Heart left ventricle (tissue), 16 donors: ENCODE measurements around the gene PLIN5. TPM values are rescaled to one million over a fixed set of nuclear protein-coding genes. Genes with fewer than 3 reads are reported as not detected.

Experiments used
- ATAC-seq, 4 donors: fragments of 200-7000 bp; cut with Tn5 transposase; one replicate each; pipeline ENCODE4 v1.9.1; 2020 to 2022; ENCODE audit warnings: moderate library complexity in 4 of 4, mild to moderate bottlenecking in 3 of 4, moderate number of reproducible peaks in 1 of 4
- DNase-seq, 5 donors: peaks; one replicate each; pipeline ENCODE4 v3.0.0-alpha.2; 2020
- H3K27ac ChIP-seq, 12 donors: fragments of 200-600 bp; sonication (generic) in 4 of 12; one replicate each; pipeline versions ENCODE4 v1.5.0 to v1.8.0; 2016 to 2022; ENCODE audit warnings: mild to moderate bottlenecking in 2 of 12
- H3K27me3 ChIP-seq, 9 donors: fragments of 200-600 bp; sonication (generic) in 2 of 9; one replicate each; pipeline versions ENCODE4 v1.5.1 to v1.8.0; 2016 to 2022; ENCODE audit warnings: mild to moderate bottlenecking in 3 of 9
- H3K36me3 ChIP-seq, 9 donors: fragments of 200-600 bp; sonication (generic) in 2 of 9; one replicate each; pipeline versions ENCODE4 v1.5.0 to v1.8.0; 2018 to 2022; ENCODE audit warnings: mild to moderate bottlenecking in 2 of 9
- H3K4me1 ChIP-seq, 12 donors: fragments of 200-600 bp; sonication (generic) in 4 of 12; one replicate each; pipeline versions ENCODE4 v1.5.0 to v1.8.0; 2016 to 2022; ENCODE audit warnings: mild to moderate bottlenecking in 3 of 12
- H3K4me3 ChIP-seq, 12 donors: fragments of 200-600 bp; sonication (generic) in 4 of 12; one replicate each; pipeline versions ENCODE4 v1.5.0 to v1.8.0; 2017 to 2022; ENCODE audit warnings: mild to moderate bottlenecking in 9 of 12, moderate library complexity in 4 of 12
- H3K9me3 ChIP-seq, 12 donors: fragments of 200-600 bp; sonication (generic) in 4 of 12; one replicate each; pipeline versions ENCODE4 v1.5.0 to v1.8.0; 2016 to 2022; ENCODE audit warnings: mild to moderate bottlenecking in 1 of 12
- CTCF ChIP-seq, 12 donors: fragments of 200-600 bp; sonication (generic) in 4 of 12; IDR thresholded peaks; one replicate each; pipeline versions ENCODE4 v1.5.0 to v1.8.0; 2018 to 2022; ENCODE audit warnings: antibody characterized with exemption in 12 of 12, mild to moderate bottlenecking in 5 of 12
- POLR2A ChIP-seq, 2 donors: fragments of 450-650 bp; IDR thresholded peaks; one replicate each; pipeline ENCODE4 v1.6.1; 2017; ENCODE audit warnings: antibody characterized with exemption in 2 of 2, mild to moderate bottlenecking in 2 of 2, moderate library complexity in 2 of 2
- WGBS, 4 donors: extraction: QIAGEN DNeasy Blood & Tissue Kit in 2 of 4; methylation state at CpG; one replicate each; pipeline versions ENCODE4 v1.1.5 to v1.1.7; 2013 to 2018; 5-methylcytosine and 5-hydroxymethylcytosine counted together
- intact Hi-C, 10 donors: fragments of 100-400 bp; cut with DNase I; formaldehyde crosslinking; loops; one replicate each; pipeline versions ENCODE4 v1.11.1 to v1.14.2; 2022
- polyA plus RNA-seq, 2 donors: library from polyadenylated mRNA; stranded (reverse); fragments of 200-250 nt; gene quantifications; one replicate each; pipeline ENCODE4 v1.2.3, GENCODE V29; 2013
- total RNA-seq, 9 donors: library from RNA; depleted of rRNA in 2 of 9; stranded (reverse); fragments of >200 nt in 2 of 9; fragmentation: NEBNext Ultra II Directional in 3 of 9; extraction: Animal tissue kit (Norgen Biotek cat#: 25700) in 3 of 9; gene quantifications; one replicate each; pipeline versions ENCODE4 v1.1.0 to v1.2.4, GENCODE V29; 2016 to 2023
- donor health status: ischemic (EF 13 %, LVEDD 7.1; RV severe dilation, severe dysfunction).
- donor health status: healthy with polysubstance abuse.
- donor health status: DM: no; HTN: yes; CAD: no.
- donor health status: DM: no; HTN: no; CAD: no.
- donor health status: ischemic (EF 25% LVEDD 6.9; RV normal size, moderate dysfunction).
- donor health status: ischemic (EF 25% LVEDD 5.7; RV mildly dilated, moderate dysfunction).
- donor health status: healthy.
- donor health status: DM: yes; HTN: yes; CAD: no.
- donor health status: ischemic (EF 35%, LVEDD 5.7; RV mildly dilated, moderate dysfunction).
- donor health status: nonischemic (EF 11% LVEDD 7.7; RV severe dilation, severe dysfunction).
- donor health status: DM: yes; HTN: yes; CAD: no.
- donor health status: PGD.
- donor health status: ischemic (EF 29% LVEDD 5.4; RV normal size, mild dysfunction).
- donor health status: nonischemic (EF 23%, LVEDD 6.1; RV moderate dilation, normal function).

PLIN5 gene
- total and polyA plus RNA-seq, 11 donors, result 17.5 to 88.6 (median 42.7) TPM

DNA sequence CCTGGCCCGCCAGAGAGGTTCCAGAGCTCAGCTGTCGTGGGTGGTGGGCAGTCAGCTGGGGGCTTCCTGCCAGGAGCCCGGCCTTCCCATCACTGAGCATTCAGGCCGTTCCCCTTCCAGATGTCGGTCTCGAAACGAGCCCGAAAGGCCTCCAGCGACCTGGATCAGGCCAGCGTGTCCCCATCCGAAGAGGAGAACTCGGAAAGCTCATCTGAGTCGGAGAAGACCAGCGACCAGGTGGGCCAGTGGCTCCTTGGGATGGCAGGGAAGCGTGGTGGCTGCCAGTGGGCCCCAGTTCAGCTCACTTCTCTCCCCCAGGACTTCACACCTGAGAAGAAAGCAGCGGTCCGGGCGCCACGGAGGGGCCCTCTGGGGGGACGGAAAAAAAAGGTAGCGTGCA lies 43.6 kb downstream of the PLIN5 start:
- Histone ChIP-seq H3K36me3 (peaks cover 0 to 81% (median 63%) of the 10 kb centered on the region in 9 donors), H3K9me3 (no peaks in the 10 kb centered on the region), H3K27me3 (no peaks in the 10 kb centered on the region), H3K4me1 (no peaks in the 10 kb centered on the region), H3K27ac (no peak overlapping the region), H3K4me3 (no peak overlapping the region)
- no peak for DNase-seq
- no peak for ATAC-seq
- TF ChIP-seq POLR2A (IDR thresholded peaks at IDR 0.05), result no peak
- TF ChIP-seq CTCF (IDR thresholded peaks at IDR 0.05), result no peak
- 96 to 98% (median 97%) methylated on average over 19 to 21 of the region's 21 CpGs for WGBS, 4 donors
- intact Hi-C loops, result no loop called here

DNA sequence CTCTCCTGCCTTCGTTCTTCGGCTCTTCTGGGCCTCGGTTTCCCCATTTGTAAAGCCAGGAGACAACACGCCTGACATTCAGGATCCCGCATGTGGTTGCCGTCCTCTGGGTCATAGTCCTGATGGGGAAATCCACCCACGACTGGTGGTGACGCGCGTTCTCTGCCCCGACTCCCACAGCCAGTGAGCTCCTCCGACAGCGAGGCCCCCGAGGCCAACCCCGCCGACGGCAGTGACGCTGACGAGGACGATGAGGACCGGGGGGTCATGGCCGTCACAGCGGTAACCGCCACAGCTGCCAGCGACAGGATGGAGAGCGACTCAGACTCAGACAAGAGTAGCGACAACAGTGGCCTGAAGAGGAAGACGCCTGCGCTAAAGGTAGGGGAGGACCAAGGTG lies 46.5 kb downstream of the PLIN5 start:
- DNase-seq, result no peak
- intact Hi-C loops, result no loop called here
- no peaks in the 10 kb centered on the region for H3K4me1 ChIP-seq
- ATAC-seq, result no peak
- peaks cover 0 to 65% (median 41%) of the 10 kb centered on the region in 9 donors for H3K36me3 ChIP-seq
- no peak for TF ChIP-seq POLR2A (IDR thresholded peaks at IDR 0.05)
- TF ChIP-seq CTCF (IDR thresholded peaks at IDR 0.05), result no peak
- WGBS, 4 donors, result 92 to 96% (median 94%) methylated on average over 29 of the region's 29 CpGs
- H3K27ac ChIP-seq, result no peak overlapping the region
- H3K9me3 ChIP-seq, result no peaks in the 10 kb centered on the region
- no peaks in the 10 kb centered on the region for H3K27me3 ChIP-seq
- H3K4me3 ChIP-seq, result no peak overlapping the region

DNA sequence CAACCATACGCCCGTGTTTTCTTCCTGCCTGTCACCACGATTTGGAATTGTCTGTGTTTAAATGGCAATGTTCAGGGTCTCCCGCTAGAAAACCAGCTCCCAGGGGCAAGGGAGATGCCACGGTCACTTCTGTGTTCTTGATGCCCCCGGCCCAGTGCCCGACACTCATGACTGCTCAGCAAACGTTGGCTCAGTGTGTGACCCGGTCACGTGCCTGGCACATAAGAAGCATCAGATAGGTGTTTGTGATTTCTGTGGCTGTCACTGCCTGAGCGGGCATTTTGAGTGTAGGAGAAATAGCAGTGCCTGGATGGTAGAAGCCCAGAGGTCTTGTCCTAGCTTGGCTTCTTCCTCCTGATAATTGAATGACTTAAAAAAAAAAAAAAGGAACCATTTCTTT lies 47.5 kb downstream of the PLIN5 start:
- 57 to 69% (median 64%) methylated on average over 11 of the region's 11 CpGs for WGBS, 4 donors
- H3K36me3 ChIP-seq, result peaks cover 0 to 71% (median 46%) of the 10 kb centered on the region in 9 donors
- H3K9me3 ChIP-seq, result no peaks in the 10 kb centered on the region
- ATAC-seq (peak in 3 of 4 donors; percentile 56 to 73 (median 69)), DNase-seq (peak in 1 of 5 donors; percentile 9)
- no peaks in the 10 kb centered on the region for H3K4me1 ChIP-seq
- no peak for TF ChIP-seq POLR2A (IDR thresholded peaks at IDR 0.05)
- no peaks in the 10 kb centered on the region for H3K27me3 ChIP-seq
- no peak overlapping the region for H3K4me3 ChIP-seq
- no peak overlapping the region for H3K27ac ChIP-seq
- intact Hi-C loops, result no loop called here

DNA sequence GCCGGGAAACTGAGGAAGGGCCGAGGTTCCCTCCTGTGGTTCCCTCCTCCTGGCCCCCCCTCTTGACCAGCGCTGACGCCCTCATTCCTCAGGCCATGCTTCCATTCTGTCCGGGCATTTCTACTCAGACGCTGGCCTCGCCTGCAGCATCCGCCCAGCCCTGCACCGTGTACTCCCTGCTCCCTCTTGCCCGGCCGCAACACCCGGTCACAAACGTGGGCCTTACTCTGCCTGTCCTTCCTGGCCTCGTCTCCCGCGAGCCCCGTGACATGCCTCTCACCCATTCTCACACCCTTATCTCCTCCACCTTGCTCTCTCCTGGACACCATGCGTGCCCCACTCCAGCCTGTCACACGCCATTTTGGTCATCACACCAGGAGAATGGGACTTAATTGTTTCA lies 51.6 kb downstream of the PLIN5 start:
- peak in 1 of 4 donors; percentile 24 for ATAC-seq
- Histone ChIP-seq H3K4me3 (no peak overlapping the region), H3K27me3 (no peaks in the 10 kb centered on the region), H3K9me3 (no peaks in the 10 kb centered on the region), H3K4me1 (no peaks in the 10 kb centered on the region), H3K36me3 (peaks cover 0 to 64% (median 34%) of the 10 kb centered on the region in 9 donors), H3K27ac (no peak overlapping the region)
- no peak for DNase-seq
- TF ChIP-seq CTCF (IDR thresholded peaks at IDR 0.05) (no peak), POLR2A (IDR thresholded peaks at IDR 0.05) (no peak)
- intact Hi-C loops, result no loop called here
- 86 to 88% (median 87%) methylated on average over 19 of the region's 19 CpGs for WGBS, 4 donors

DNA sequence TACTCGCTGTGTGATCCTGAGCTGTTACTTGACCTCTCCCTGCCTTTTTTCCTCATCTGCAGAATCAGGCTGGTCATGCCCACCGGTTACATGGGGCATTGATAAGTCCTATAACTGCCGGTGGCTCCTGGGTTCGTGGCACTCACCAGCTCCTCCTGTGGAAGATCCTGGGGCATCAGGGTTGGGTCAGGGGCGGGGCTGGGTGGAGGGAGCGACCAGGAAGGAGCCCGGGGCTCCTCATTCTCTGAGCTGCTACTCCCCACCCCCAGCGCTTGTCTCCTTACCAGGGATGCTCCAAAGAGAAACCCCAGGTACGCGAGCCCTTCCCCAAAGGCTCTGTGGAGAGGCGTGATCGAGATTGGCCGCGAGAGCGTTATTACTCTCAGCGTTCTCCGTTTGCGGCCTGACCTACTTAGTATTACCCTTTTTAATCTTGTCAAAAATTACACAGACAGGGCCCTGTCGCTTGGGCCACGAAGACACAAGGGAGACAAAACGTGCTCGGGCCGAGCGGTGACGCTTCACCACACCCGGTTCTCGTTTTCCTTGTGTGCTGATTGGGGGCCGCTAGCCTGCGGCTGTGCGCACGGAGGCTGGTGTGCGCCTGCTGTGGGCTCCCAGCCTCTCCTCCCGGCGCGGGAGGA lies 52.2 kb downstream of the PLIN5 start:
- intact Hi-C loops, result no loop called here
- DNase-seq, result no peak

More for the DNA sequence above, 52.2 kb downstream of the PLIN5 start:
- no peak overlapping the region for H3K27ac ChIP-seq
- no peaks in the 10 kb centered on the region for H3K27me3 ChIP-seq
- no peak overlapping the region for H3K4me3 ChIP-seq
- TF ChIP-seq POLR2A (IDR thresholded peaks at IDR 0.05), result no peak
- no peak for TF ChIP-seq CTCF (IDR thresholded peaks at IDR 0.05)
- H3K4me1 ChIP-seq, result no peaks in the 10 kb centered on the region
- H3K9me3 ChIP-seq, result no peaks in the 10 kb centered on the region
- no peak for ATAC-seq
- 91 to 94% (median 92%) methylated on average over 35 of the region's 35 CpGs for WGBS, 4 donors
- H3K36me3 ChIP-seq, result peaks cover 0 to 65% (median 37%) of the 10 kb centered on the region in 9 donors
